HG02840 (cell line): ENCODE data around the gene RCC2.

Experiments used
- ATAC-seq: cut with Tn5 transposase; IDR thresholded peaks from one replicate; pipeline ENCODE4 v1.9.1; 2021; ENCODE audit warnings: mild to moderate bottlenecking, moderate library complexity, moderate number of reproducible peaks; ENCODE audit not compliant: unreplicated experiment, low FRiP score

RCC2 gene

DNA sequence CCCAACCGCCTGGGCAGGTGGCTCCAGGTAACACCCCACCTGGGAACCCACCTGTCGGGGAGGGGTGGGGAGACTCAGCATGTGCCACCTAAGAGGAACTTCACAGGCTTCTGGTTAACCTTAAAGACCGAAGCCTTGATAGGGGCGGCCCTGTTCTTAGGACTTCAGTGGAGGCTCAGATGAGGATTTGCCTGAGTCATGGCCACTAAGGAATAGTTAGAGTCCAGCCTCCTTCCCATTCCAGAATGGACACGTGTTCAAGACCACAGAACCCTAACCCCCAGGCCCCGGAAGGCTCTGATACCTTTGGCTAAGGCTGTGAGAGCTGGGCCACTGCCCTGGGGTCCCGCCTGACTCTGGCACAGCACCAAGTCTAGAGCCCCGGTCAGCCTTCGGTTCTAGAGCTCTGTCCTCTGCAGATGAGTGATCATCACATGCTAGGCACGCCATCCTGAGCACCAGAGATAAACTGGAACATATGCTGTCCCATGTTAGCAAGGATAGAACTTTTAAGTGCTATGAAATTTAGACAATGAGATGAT is 47.2 kb downstream of the RCC2 start:
- no peak for ATAC-seq

DNA sequence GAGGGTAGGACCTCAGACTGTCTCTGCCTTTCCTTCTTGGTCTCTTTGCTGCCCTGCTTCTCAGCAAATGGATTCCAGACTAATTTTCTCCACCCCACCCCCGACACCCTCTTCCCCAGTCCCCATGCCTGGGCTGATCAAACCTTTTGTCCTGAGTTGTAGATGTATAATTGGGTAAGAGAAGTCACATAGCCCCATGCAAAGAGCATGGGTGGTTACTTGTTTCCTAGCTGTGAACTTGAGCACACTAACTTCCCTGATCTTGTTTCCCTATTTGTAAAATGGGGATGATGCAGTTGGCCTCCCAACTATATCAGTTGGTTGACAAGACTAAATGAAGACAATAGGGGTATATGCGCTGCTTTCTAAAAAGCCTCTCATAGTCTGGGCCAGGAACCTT is 58.3 kb downstream of the RCC2 start:
- ATAC-seq, result no peak

DNA sequence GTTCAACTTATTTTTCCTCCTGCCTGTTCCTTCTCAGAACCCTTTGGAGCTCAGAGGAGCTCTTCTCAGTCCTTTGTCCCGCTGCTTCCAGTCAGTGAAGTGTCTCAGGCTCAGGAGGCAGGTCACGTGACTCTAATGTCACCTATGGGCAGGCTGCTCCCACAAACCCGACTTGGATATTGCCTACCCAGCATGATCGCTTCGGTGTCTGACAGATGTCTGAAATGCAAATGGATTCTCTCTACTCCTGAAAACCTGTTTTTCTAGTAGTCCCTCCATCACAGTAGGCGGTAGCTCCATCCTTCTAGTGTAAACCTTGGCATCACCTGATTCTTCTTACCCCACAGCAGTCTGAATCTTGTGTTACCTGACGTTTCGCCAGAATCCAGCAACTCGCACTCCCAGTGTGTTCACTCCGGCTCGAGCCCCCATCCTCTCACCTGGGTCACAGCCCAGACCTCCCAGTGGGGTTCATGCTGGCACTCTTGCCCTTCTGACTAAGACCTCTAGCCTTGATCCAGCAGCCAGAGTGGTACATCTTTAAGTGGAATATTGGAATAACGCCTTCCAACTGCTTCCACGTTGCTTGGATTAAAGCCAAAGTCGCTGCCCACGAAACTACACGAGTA is 62.0 kb downstream of the RCC2 start:
- no peak for ATAC-seq

DNA sequence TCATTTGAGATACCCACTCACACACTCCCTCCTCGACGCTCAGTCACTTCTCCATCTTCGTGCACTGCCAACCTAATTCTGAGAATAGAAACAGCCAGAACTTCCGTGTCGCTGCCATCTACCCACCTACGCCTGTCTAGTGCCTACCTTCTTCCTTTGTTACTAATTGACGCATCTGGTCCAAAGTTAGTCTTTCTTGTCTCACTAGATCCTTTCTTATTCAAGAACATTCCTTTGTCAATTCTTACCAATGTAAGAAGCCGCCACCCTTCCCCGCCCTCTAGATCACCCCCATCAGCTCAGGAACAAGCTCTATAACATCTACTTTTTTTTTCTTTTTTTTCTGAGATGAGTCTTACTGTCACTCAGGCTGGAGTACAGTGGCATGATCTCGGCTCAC is 63.8 kb downstream of the RCC2 start:
- ATAC-seq, result no peak

DNA sequence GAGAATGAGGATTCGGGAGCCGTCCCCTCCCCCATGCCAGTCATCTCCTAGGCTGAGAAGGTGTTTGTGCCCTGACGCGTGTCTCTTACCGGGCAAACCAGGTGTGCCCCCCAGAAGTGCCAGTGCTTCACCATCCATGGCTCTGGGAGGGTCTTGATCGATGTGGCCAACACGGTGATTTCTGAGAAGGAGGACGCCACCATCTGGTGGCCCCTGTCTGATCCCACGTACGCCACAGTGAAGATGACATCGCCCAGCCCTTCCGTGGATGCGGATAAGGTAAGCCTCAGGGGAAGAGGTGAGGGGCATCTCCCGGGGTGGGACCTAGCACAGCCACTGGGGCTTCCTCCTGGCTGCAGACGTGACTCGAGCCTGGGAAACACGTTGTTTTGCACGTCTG is 66.5 kb downstream of the RCC2 start:
- ATAC-seq, result no peak

DNA sequence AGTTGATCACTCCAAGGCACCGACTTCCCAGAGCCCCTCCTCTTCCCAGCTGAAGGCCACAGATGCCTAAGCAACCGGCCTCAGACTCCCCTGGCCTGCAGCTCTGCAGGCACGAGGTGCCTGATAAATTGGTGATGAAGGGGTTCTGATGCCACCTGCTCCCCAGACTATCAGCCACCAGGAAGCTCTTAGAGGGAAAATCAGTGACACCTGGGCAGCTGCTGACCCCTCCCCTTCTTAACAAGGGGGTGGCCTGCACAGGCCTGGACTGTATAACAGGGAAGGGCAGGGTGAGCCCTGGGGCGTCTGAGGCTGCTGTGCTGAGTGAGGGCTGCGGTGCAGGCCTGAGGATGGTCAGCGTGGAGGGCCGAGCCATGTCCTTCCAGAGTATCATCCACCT is 67.6 kb downstream of the RCC2 start, which contains the start of gene PADI6:
TSS of gene PADI6 (plus strand) at position 301 of the 400 bp plus-strand sequence. CDS start at position 351, 50 bp downstream.
- no peak for ATAC-seq

DNA sequence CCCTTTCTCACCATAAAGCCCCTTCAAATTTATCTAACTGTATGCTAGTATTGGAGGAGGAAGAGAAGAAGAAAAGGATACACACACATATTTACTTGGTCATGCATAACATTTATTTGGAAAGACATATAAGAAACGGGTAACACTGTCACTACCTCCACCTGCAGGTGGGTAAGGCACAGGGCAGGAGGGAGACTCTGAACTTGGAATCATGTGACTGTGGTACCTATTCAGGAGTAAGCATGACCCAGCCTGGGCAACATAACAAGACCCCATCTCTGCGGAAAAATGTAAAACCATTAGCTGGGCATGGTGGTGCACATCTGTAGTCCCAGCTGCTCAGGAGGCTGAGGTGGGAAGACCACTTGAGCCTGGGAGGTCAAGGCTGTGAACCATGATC is 68.9 kb downstream of the RCC2 start:
- ATAC-seq, result no peak

DNA sequence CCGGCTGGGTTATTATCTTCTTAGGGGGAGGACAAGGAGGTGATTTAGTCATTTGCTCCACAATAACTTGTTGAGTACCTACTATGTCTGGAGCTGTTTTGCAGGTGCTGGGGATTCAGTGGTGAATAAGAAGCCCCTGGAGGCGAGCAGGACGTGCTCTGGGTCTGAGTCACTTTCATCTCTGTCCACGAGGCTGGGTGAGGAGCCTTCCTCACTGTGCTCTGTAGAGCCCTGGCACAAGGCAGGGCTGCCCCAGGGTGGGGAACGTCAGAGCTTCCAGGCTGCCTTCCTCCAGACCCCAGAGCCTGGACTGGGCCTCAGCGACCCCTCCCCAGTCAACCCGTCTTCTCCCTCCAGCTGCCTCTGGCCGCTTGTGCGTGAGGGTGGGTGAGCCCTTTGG is 70.0 kb downstream of the RCC2 start:
- no peak for ATAC-seq

DNA sequence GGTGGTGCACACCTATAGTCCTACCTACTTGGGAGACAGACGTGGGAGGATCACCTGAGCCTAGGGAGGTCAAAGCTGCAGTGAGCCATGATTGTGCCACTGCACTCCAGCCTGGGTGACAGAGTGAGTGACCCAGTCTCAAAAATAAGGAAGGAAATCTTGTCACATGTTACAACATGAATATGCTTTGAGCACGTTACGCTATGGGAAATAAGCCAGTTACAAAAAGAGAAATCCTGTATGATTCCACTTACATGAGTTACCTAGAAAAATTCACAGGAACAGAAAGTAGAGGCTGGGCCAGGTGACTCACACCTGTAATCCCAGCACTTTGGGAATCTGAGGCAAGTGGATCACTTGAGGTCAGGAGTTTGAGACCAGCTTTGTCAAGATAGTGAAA is 74.2 kb downstream of the RCC2 start:
- ATAC-seq, result no peak

DNA sequence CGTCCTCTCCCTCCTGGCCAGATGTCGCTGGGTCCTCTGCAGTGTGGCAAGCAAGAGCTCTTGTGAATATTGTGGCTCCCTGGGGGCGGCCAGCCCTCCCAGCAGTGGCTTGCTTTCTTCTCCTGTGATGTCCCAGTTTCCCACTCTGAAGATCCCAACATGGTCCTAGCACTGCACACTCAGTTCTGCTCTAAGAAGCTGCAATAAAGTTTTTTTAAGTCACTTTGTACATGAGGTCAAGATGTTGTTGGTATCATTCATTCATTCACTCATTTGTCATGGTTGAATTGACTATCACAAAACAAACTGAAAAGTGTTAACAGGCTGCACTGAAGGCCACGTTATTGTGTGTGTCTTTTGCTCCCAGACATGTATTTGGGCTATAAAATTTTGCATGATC is 75.7 kb downstream of the RCC2 start:
- no peak for ATAC-seq

DNA sequence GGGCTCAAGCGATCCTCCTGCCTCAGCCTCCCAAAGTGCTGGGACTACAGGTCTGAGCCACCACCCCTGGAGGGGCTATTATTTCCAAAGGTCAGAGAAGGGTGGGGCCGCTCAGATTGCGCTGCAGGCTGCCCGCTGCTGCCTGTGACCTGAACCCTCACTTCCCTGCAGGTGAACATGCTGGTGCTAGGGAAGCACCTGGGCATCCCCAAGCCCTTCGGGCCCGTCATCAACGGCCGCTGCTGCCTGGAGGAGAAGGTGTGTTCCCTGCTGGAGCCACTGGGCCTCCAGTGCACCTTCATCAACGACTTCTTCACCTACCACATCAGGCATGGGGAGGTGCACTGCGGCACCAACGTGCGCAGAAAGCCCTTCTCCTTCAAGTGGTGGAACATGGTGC is 76.1 kb downstream of the RCC2 start:
- no peak for ATAC-seq

DNA sequence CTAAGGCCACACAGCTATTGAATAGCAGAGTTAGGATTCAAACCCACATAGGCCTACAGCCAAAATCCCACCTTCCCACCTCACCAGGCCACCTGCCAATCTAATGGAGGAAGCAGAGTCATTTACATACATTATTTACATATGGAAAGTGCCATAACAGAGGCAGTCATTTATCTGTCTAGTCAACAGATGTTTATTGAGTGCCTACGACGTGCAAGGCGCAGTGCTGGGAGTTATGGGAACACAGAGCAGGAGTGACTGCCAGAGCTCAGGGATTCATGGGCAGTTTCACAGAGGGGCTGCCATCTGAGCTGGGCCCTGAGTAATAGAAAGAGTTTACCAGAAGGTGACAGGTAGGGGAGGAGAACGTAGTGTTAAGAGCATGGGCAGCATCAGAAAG is 77.8 kb downstream of the RCC2 start:
- no peak for ATAC-seq

DNA sequence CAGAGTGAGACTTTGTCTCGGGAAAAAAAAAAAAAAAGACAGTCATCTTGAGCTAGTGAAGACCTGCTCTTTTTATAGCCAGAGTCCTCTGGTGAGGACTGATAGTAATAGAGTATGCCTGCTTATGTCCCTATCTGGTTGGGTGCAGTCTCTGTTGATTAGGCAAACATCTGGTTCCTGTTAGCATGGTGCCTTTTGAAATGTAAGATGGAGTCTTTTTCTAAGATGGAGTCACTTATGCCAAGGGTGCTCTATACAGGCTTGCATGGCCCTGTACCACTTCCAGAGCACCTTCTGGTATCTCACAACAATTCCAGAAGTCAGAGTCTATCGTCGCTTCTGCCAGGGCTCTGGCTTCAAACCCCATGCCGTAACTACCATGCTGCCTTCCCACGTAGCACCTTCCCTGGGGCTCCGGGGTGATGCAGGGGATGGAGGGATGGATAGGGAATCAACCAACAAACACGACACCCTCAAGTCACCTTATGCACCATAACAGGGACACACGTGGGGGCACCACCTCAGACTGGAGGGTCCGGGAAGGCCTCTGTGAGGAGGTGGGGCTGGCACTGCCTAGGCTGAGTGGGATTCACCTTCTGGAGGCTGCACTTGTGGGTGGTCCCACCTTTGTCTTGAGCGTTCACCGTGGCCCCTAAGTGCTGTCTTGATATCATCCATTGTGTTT is 79.1 kb downstream of the RCC2 start:
- no peak for ATAC-seq

DNA sequence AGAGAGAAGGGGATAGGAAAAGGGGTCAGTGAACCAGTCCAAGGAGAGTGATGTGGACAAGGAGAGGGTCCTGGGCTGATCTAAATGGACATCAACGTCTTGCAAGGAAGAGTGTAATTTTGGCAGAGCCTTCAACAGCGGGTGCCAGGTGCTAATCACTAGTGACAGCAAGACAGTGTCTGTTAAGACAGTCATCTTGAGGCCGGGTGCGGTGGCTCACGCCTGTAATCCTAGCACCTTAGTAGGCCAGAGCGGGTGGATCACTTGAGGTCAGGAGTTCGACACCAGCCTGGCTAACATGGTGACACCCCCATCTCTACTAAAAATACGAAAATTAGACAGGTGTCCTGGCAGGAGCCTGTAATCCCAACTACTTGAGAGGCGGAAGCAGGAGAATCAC is 79.7 kb downstream of the RCC2 start:
- no peak for ATAC-seq

DNA sequence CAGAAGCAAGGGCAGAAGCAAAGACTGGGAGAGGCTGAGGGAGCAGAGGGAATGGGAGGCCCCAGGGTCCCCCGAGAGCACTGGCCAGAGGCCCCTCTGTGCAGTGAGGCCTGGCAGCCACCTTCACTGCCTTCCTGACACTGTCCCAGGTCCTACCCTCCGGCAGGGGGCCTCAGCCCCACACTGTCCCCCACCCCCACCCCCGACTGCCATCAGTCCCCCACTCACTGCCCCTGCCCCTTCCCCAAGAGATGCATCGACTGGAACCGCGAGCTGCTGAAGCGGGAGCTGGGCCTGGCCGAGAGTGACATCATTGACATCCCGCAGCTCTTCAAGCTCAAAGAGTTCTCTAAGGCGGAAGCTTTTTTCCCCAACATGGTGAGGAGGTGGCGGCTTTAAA is 80.4 kb downstream of the RCC2 start:
- no peak for ATAC-seq

DNA sequence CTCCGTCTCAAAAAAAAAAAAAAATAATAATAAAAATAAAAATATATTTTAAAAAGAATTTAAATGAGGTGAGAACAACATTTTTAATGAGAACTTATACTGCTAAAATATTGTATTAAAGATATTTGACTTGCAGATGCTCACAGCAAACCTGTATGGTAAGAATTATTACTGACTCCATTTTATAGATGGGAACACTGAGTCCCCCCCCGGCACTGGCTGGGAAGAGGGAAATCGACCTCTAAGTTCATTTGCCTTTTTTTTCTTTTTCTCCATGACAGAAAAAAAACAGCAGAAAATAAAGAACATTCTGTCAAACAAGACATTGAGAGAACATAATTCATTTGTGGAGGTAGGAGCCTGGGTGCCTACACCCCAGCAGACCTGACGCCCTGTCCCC is 80.9 kb downstream of the RCC2 start:
- no peak for ATAC-seq
